Mesodermal cell (in vitro differentiated cells): ENCODE results near the gene GALNT8.

Experiments used
- H3K27ac ChIP-seq: 2 replicates; pipeline ENCODE4 v1.7.0; 2013; ENCODE audit warnings: mild to moderate bottlenecking, low read depth, low read length, moderate library complexity; ENCODE audit not compliant: severe bottlenecking
- H3K36me3 ChIP-seq: 2 replicates; pipeline ENCODE4 v1.7.1; 2013; ENCODE audit warnings: mild to moderate bottlenecking, low read length, moderate library complexity; ENCODE audit not compliant: control insufficient read depth, insufficient read depth
- H3K4me1 ChIP-seq: one replicate; pipeline ENCODE4 v1.7.1; 2013; ENCODE audit warnings: mild to moderate bottlenecking, low read length; ENCODE audit not compliant: insufficient read depth, control insufficient read depth, poor library complexity, severe bottlenecking
- H3K4me3 ChIP-seq: 2 replicates; pipeline ENCODE4 v1.7.0; 2013; ENCODE audit warnings: low read length, control low read depth, mild to moderate bottlenecking; ENCODE audit not compliant: insufficient read depth, poor library complexity, severe bottlenecking; ENCODE audit errors: extremely low read depth
- H3K9me3 ChIP-seq: 2 replicates; pipeline ENCODE4 v1.7.1; 2013; ENCODE audit warnings: mild to moderate bottlenecking, low read length, moderate library complexity; ENCODE audit not compliant: control insufficient read depth
- WGBS, 2 experiments: methylation state at CpG; one replicate each; pipeline ENCODE4 v1.1.5; 2013; ENCODE audit warnings: missing lambda C conversion rate in 2 of 2; ENCODE audit not compliant: insufficient coverage in 2 of 2; 5-methylcytosine and 5-hydroxymethylcytosine counted together

Gene GALNT8

DNA sequence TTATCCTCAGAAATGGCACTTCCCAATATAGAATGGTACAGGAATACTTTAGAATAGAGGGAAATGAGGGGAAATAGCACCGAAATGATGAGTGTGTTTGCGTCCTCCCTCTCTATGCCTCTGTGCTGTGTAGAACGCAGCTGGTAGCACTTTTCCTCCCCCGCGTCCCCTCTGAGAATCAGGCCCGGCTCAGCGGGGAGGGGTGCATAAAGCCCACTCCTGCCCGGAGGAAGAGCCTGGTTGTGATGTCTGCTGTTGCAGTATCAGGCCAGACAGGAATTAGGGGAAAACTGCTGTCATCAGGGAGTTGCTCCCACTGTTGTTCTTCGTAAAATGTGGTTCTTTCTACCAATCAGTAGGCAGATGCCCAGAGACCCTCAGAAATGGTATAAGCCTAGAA lies 76.0 kb downstream of the GALNT8 start:
- Histone ChIP-seq H3K27ac (no peak overlapping the region), H3K9me3 (peaks cover 11% of the 10 kb centered on the region), H3K36me3 (no peaks in the 10 kb centered on the region), H3K4me3 (no peak overlapping the region), H3K4me1 (peaks cover 14% of the 10 kb centered on the region)
- WGBS, 2 experiments: 73 to 84% methylated on average over 5 to 9 of the region's 9 CpGs

DNA sequence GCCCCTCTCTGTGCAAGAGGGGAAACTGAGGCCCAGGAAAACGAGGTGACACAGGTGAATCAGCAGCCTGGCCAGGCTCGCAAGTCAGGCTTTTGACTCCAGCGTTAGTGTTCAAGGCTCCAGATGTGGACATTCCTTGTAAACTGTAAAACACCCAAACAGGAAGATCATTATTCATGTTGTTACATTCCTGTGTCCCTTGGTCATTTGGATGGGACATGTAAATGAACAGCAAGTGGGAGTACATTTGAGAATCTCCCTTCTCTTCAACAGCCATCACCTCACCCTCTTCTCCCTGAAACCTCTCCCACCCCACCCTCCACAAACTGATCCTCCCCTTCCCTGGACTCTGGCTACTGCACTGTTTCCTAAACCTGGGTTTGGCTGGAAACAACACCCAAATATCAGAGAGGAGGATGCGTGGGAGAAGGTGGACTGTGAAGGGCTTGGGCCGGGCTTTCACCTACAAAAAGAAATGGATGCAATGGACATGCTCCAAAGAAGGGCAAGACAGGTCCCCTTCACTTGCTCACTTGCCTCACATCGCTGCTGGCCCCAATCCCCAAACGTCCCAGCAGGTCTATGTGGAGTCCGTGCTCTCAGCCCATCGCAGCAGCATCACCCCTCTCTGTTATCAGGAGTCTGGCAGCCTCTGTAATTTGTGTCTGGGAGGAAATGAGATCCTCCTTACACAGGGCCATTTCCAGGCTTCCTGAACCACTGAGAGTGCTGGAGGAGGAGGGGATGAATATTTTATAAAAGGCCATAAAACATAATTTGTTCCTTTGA lies 76.7 kb downstream of the GALNT8 start:
- Histone ChIP-seq H3K4me1 (peaks cover 14% of the 10 kb centered on the region), H3K36me3 (no peaks in the 10 kb centered on the region), H3K4me3 (no peak overlapping the region), H3K27ac (no peak overlapping the region), H3K9me3 (peaks cover 8% of the 10 kb centered on the region)
- WGBS, 2 experiments: 88 to 93% methylated on average over 3 to 9 of the region's 9 CpGs

DNA sequence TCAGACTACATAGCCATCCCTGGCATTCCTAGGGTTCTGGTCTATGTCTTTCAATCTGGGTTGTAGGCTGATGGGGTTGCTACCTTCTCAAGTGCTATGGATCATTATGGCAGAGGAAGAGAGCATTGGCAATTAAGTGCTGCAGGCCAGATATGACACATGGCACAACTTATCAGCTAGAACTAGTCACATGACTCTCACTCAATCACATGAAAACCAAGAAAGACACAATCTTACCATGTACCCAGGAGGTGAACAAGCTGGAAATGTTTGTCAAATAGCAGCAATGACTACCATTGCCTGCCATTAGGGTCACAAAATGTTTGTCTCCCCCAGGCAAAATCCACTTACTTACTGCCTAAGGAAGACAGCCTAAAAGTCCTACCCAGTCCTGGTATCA lies 80.4 kb downstream of the GALNT8 start:
- Histone ChIP-seq H3K36me3 (no peaks in the 10 kb centered on the region), H3K4me3 (no peak overlapping the region), H3K4me1 (peaks cover 14% of the 10 kb centered on the region), H3K9me3 (no peaks in the 10 kb centered on the region), H3K27ac (no peak overlapping the region)

DNA sequence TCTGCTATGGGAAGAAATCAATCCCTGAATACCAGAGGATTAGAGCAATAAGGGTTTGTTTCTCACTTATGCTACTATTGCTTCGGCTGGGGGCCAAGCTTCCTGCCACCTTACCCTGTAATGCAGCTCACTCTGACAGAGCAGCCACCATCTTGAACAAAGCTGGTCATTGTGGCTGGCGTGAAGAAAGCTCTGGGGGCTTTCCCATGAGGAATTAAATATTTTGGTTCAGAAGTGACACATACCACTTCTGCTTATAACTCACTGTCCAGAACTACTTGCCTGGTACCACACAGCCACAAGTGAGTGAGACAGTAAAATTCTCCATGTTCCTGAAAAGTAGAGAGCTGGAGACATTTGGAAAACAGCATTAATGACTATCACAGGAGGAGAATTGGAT lies 82.6 kb downstream of the GALNT8 start:
- no peak overlapping the region for H3K4me3 ChIP-seq
- H3K36me3 ChIP-seq: no peaks in the 10 kb centered on the region
- no peaks in the 10 kb centered on the region for H3K9me3 ChIP-seq
- H3K27ac ChIP-seq: no peak overlapping the region
- WGBS, 2 experiments: 80% methylated on average over 1 of the region's 2 CpGs; no CpG with 5 or more reads in 1 of the 2 experiments
- no peaks in the 10 kb centered on the region for H3K4me1 ChIP-seq

DNA sequence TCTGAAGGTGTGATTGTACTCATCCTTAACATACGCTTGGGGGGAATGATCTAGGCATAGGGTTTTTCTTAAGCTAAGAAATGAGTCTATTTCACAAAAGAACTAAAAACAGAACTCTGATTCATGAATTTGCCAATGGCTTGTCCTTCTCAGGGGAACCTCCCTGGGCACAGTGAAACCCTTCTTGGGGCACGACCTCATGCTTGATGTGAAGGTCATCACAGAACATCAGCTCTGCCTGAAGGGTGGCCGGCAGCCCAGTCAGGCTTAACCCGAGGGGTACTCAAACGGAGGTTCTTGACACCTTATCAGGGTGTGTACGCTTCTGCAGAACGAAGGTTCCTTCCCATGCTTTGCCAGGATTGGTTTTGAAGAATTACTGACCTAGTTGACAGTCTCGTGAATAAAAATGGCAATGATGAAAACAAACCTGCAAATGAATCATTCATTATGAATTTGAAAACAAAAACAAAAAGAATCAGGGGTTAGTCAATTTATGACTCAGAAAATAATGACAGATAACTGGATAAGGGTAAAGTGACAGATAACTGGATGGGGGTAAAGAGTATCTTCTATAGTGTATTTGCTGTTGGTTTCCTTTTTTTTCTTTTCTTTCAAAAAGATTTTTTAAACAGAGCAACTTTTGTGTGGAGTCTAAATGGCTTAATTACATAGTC lies 86.4 kb downstream of the GALNT8 start:
- no peak overlapping the region for H3K27ac ChIP-seq
- H3K36me3 ChIP-seq: peaks cover 7% of the 10 kb centered on the region
- WGBS, 2 experiments: 82 to 87% methylated on average over 6 of the region's 8 CpGs

DNA sequence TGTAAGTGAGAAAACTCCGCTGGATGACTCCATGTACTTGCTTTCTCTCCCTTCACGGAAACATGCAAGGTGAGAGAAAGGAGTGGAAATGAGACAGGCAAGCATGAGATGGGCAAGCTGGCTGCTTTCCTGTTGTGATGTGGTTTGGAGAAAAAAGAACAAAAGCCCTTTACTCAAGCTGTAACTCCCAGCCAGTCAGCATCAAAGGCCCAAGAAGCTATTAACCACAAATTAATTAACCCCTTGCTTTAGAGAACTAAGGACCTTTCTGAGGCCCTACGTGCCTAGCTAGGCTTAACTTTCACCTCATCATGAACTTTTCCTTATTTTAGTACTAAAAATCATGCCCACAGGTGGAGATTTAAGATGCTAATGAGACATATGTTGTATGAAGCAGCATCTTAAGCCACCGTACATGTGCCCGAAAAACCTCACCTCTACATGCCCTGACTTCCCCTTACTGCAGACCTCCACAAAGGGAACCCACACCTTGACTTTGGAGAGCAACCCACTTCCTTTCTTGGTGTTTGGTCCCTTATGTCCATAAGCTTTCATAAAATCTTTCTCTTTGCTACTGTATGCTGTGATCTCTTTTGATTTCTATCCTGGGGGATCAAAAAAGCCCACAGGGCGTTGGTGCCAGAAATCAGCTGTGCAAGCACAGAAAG lies 87.0 kb downstream of the GALNT8 start:
- WGBS, 2 experiments: 82 to 90% methylated on average over 4 to 5 of the region's 6 CpGs
- no peak overlapping the region for H3K27ac ChIP-seq

More for the DNA sequence above, 86.4 kb downstream of the GALNT8 start:
- H3K4me1 ChIP-seq: no peaks in the 10 kb centered on the region
- H3K9me3 ChIP-seq: no peaks in the 10 kb centered on the region
- H3K4me3 ChIP-seq: no peak overlapping the region

DNA sequence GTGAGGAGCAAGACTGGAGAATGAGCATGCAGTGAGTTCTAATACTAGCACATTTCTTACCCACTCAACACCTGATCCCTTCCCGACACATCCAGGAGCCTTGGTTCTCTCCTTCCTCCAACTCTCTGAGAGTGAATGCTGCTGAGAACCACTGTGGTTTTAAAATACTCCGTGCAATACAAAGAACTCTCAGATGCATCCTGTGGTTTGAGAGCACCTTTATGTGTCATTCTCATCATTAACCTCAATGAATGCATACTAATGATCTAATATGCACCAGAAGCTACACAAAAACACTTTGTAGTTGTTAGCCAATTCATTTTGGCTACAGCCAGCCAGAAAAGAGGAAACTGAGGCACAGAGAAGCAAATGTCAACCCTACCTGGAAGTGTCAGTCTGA lies 87.6 kb downstream of the GALNT8 start:
- H3K9me3 ChIP-seq: no peaks in the 10 kb centered on the region
- H3K27ac ChIP-seq: no peak overlapping the region
- H3K4me3 ChIP-seq: no peak overlapping the region
- peaks cover 17% of the 10 kb centered on the region for H3K36me3 ChIP-seq
- H3K4me1 ChIP-seq: no peaks in the 10 kb centered on the region
- WGBS, 2 experiments: 75 to 88% methylated on average over 1 of the region's 2 CpGs

More for the DNA sequence above, 87.0 kb downstream of the GALNT8 start:
- Histone ChIP-seq H3K9me3 (no peaks in the 10 kb centered on the region), H3K4me3 (no peak overlapping the region), H3K36me3 (peaks cover 14% of the 10 kb centered on the region), H3K4me1 (no peaks in the 10 kb centered on the region)

DNA sequence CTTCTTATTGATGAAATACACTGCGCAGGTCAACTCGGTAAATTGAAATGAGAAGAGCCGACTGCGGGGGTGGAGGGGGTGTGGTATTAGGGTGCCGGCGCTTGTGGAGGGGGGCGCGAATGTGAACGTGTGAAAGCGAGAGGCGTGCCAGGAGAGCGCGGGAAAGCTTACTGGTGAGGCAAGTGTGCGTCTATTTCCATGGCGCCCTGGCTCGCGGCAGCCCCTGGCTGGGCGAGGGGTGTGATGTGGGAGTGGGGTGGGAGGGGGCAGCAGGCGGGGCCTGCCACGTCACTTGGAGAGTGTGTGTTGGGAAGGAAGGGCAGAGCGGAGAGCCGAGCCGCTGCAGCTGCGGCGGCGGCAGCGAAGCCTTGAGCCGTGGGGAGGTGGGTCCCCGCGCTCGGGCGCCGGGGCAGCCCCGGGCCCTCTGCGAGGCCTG lies 88.8 kb downstream of the GALNT8 start:
- Histone ChIP-seq H3K27ac (peak overlapping the region; percentile 43), H3K4me3 (peak overlapping the region; percentile 60), H3K9me3 (no peaks in the 10 kb centered on the region), H3K4me1 (peaks cover under 1% of the 10 kb centered on the region), H3K36me3 (peaks cover 17% of the 10 kb centered on the region)
- WGBS, 2 experiments: 3 to 4% methylated on average over 17 to 24 of the region's 35 CpGs

DNA sequence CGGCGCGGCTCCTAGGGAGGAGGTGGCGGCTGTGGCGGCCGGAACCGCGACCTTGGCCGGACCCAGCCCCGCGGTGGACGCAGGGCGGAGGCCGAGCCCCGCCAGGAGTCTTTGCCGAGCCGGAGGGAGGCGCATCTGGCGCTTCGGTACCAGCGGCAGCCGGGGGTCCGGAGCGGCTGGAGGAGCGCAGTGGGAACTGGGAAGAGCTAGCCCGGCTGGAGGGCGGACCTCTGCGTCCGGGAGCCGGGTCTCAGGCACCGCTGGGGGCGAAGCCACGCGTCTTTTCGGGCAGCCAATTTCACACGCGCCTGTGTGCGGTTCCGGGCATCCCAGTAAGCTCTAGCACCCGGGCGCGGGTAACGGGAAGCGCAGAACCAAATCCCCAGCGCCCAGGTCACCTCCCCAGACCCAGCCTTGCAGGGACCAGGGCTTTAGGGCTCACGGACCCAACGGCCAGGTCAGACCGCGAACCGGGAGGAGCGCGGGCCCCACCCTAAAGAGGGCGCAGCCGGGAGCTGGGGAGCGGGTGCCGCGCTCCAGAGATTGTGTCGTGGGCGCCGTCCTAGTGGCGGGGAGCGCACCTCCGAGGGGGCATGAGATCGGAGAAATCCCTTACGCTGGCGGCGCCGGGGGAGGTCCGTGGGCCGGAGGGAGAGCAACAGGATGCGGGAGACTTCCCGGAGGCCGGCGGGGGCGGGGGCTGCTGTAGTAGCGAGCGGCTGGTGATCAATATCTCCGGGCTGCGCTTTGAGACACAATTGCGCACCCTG lies 89.4 kb downstream of the GALNT8 start:
- no peaks in the 10 kb centered on the region for H3K9me3 ChIP-seq
- peaks cover 4% of the 10 kb centered on the region for H3K4me1 ChIP-seq
- WGBS, 2 experiments: 1% methylated on average over 76 to 78 of the region's 80 CpGs
- peaks cover 17% of the 10 kb centered on the region for H3K36me3 ChIP-seq
- H3K27ac ChIP-seq: peak overlapping the region; percentile 43
- H3K4me3 ChIP-seq: peak overlapping the region; percentile 60

DNA sequence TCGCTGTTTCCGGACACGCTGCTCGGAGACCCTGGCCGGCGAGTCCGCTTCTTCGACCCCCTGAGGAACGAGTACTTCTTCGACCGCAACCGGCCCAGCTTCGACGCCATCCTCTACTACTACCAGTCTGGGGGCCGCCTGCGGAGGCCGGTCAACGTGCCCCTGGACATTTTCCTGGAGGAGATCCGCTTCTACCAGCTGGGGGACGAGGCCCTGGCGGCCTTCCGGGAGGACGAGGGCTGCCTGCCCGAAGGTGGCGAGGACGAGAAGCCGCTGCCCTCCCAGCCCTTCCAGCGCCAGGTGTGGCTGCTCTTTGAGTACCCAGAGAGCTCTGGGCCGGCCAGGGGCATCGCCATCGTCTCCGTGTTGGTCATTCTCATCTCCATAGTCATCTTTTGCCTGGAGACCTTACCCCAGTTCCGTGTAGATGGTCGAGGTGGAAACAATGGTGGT lies 90.0 kb downstream of the GALNT8 start:
- WGBS, 2 experiments: 33 to 51% methylated on average over 26 of the region's 34 CpGs
- Histone ChIP-seq H3K27ac (no peak overlapping the region), H3K4me1 (peaks cover 4% of the 10 kb centered on the region), H3K36me3 (peaks cover 17% of the 10 kb centered on the region), H3K4me3 (peak overlapping the region; percentile 60), H3K9me3 (no peaks in the 10 kb centered on the region)
